Endodermal cell (in vitro differentiated cells): ENCODE data around the gene TCP11. TPM values are rescaled to one million over a fixed set of nuclear protein-coding genes. Genes with fewer than 3 reads are reported as not detected.

Experiments used
- DNase-seq: peaks from one replicate; pipeline ENCODE4 v3.0.0-alpha.2; 2017
- H3K27ac ChIP-seq: 2 replicates; pipeline ENCODE4 v1.5.1; 2013; ENCODE audit warnings: mild to moderate bottlenecking, low read depth, low read length, moderate library complexity
- H3K27me3 ChIP-seq: 2 replicates; pipeline ENCODE4 v1.6.1; 2013; ENCODE audit warnings: mild to moderate bottlenecking, low read length, moderate library complexity; ENCODE audit not compliant: insufficient read depth, control insufficient read depth, poor library complexity, severe bottlenecking
- H3K36me3 ChIP-seq: 2 replicates; pipeline ENCODE4 v1.7.0; 2013; ENCODE audit warnings: mild to moderate bottlenecking, low read length, moderate library complexity; ENCODE audit not compliant: control insufficient read depth, insufficient read depth
- H3K4me1 ChIP-seq: one replicate; pipeline ENCODE4 v1.7.0; 2013; ENCODE audit warnings: low read length; ENCODE audit not compliant: control insufficient read depth, insufficient read depth
- H3K4me3 ChIP-seq: 2 replicates; pipeline ENCODE4 v1.5.1; 2013; ENCODE audit warnings: mild to moderate bottlenecking, low read length, moderate library complexity
- H3K9ac ChIP-seq: 2 replicates; pipeline ENCODE4 v1.6.1; 2013; ENCODE audit warnings: mild to moderate bottlenecking, low read length, moderate library complexity; ENCODE audit not compliant: poor library complexity, severe bottlenecking; ENCODE audit errors: extremely low read depth
- H3K9me3 ChIP-seq: 2 replicates; pipeline ENCODE4 v1.6.1; 2013; ENCODE audit warnings: mild to moderate bottlenecking, low read length, moderate library complexity; ENCODE audit not compliant: control insufficient read depth
- H3K27ac Mint-ChIP-seq: 2 replicates; pipeline ENCODE4 v1.8.0; 2020; ENCODE audit warnings: mixed read lengths
- H3K27me3 Mint-ChIP-seq: 2 replicates; pipeline ENCODE4 v1.8.0; 2021; ENCODE audit warnings: mild to moderate bottlenecking, mixed read lengths; ENCODE audit not compliant: insufficient read depth
- H3K36me3 Mint-ChIP-seq: 2 replicates; pipeline ENCODE4 v1.8.0; 2020; ENCODE audit warnings: low read depth, mixed read lengths
- H3K4me1 Mint-ChIP-seq: 2 replicates; pipeline ENCODE4 v1.8.0; 2020; ENCODE audit warnings: mixed read lengths
- H3K4me3 Mint-ChIP-seq: 2 replicates; pipeline ENCODE4 v1.8.0; 2020; ENCODE audit warnings: mild to moderate bottlenecking, moderate library complexity, mixed read lengths
- H3K9me3 Mint-ChIP-seq: 2 replicates; pipeline ENCODE4 v1.8.0; 2020; ENCODE audit warnings: mild to moderate bottlenecking, mixed read lengths
- WGBS, 2 experiments: methylation state at CpG; one replicate each; pipeline versions ENCODE4 v1.1.5 to v1.1.7; 2013; ENCODE audit warnings: missing lambda C conversion rate in 2 of 2, mixed read lengths in 1 of 2; ENCODE audit not compliant: insufficient coverage in 1 of 2, insufficient read length in 1 of 2; 5-methylcytosine and 5-hydroxymethylcytosine counted together
- total RNA-seq, 2 donors: library from RNA; stranded (reverse); fragmentation: NEBNext Ultra II Directional in 1 of 2; extraction: Animal tissue kit (Norgen Biotek cat#: 25700) in 1 of 2; gene quantifications; 2 replicates in 1 of 2; 3 replicates in 1 of 2; pipeline ENCODE4 v1.2.1, GENCODE V29; 2021
- TF ChIP-seq, protein P1 (sequence below): fragments of 200-600 bp; sonication (generic); conservative IDR thresholded peaks from 2 replicates; pipeline ENCODE4 v1.5.0; 2021; ENCODE audit warnings: antibody characterized with exemption, mild to moderate bottlenecking

TCP11 gene
- total RNA-seq, 2 donors from 2014 or later, result not detected

DNA sequence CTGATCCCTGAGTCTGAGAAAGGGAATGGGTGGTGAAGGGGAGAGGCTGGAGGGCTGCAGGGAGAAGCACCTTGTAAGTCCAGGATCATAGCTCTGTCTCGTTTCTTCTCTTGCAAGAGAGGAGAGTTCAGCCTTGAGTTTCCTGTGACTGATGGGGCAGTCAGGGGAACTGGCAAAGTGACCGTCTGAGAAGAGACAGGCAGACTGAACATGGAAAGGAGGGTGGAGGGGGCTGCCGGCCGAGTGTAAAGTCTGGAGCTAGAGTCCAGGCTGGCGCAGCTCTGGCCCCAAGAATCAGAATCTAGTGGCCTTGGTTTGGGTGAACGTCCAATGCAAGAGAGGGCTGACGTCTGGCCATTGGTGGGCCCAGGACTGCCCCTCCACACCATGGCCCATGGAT is 72.5 kb downstream of the TCP11 start:
- TF ChIP-seq, protein P1, sequence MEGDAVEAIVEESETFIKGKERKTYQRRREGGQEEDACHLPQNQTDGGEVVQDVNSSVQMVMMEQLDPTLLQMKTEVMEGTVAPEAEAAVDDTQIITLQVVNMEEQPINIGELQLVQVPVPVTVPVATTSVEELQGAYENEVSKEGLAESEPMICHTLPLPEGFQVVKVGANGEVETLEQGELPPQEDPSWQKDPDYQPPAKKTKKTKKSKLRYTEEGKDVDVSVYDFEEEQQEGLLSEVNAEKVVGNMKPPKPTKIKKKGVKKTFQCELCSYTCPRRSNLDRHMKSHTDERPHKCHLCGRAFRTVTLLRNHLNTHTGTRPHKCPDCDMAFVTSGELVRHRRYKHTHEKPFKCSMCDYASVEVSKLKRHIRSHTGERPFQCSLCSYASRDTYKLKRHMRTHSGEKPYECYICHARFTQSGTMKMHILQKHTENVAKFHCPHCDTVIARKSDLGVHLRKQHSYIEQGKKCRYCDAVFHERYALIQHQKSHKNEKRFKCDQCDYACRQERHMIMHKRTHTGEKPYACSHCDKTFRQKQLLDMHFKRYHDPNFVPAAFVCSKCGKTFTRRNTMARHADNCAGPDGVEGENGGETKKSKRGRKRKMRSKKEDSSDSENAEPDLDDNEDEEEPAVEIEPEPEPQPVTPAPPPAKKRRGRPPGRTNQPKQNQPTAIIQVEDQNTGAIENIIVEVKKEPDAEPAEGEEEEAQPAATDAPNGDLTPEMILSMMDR, result no peak
- peak overlapping the region; percentile 88 for H3K27ac Mint-ChIP-seq

DNA sequence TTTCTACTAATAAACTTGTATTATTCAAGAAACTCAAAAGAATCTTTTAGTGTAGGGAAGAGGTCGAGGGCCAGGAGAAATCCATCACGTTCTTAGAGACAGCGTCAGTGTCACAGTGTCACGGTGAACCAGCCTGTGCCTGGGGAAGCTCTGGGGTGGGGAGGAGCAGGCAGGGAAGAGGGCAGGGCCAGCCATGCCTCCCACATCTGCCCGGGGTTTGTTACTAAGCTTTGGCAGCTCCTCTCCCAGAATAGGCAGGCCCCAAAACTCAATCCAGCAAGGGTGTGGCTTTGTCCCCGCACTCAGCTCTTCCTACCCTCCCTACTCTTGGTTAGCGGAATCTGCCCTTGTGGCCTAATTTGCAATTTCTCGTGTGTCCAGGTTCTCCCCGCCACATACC is 72.9 kb downstream of the TCP11 start:
- H3K9me3 Mint-ChIP-seq, result no peaks in the 10 kb centered on the region
- H3K36me3 Mint-ChIP-seq, result peaks cover 15% of the 10 kb centered on the region
- TF ChIP-seq, protein P1, result no peak
- H3K27ac Mint-ChIP-seq, result peak overlapping the region; percentile 88
- H3K4me3 Mint-ChIP-seq, result no peak overlapping the region
- Histone ChIP-seq H3K4me1 (peaks cover 16% of the 10 kb centered on the region), H3K9ac (no peak overlapping the region), H3K27ac (peak overlapping the region; percentile 58), H3K9me3 (no peaks in the 10 kb centered on the region), H3K27me3 (no peaks in the 10 kb centered on the region), H3K4me3 (no peak overlapping the region), H3K36me3 (peaks cover 12% of the 10 kb centered on the region)
- no peak for DNase-seq
- H3K27me3 Mint-ChIP-seq, result no peaks in the 10 kb centered on the region
- peaks cover 40% of the 10 kb centered on the region for H3K4me1 Mint-ChIP-seq
- 89 to 93% methylated on average over 3 to 9 of the region's 9 CpGs for WGBS, 2 experiments

More for the DNA sequence above, 72.5 kb downstream of the TCP11 start:
- H3K9me3 Mint-ChIP-seq, result no peaks in the 10 kb centered on the region
- Histone ChIP-seq H3K9me3 (no peaks in the 10 kb centered on the region), H3K27me3 (no peaks in the 10 kb centered on the region), H3K36me3 (peaks cover 8% of the 10 kb centered on the region), H3K4me3 (no peak overlapping the region), H3K27ac (peak overlapping the region; percentile 58), H3K9ac (no peak overlapping the region), H3K4me1 (peaks cover 20% of the 10 kb centered on the region)
- H3K27me3 Mint-ChIP-seq, result no peaks in the 10 kb centered on the region
- 79 to 84% methylated on average over 5 to 7 of the region's 7 CpGs for WGBS, 2 experiments
- DNase-seq, result peak; percentile 75
- H3K4me3 Mint-ChIP-seq, result no peak overlapping the region
- H3K4me1 Mint-ChIP-seq, result peaks cover 42% of the 10 kb centered on the region
- H3K36me3 Mint-ChIP-seq, result peaks cover 14% of the 10 kb centered on the region

Other genes starting within 250 kb of the TCP11 start
- gene SCUBE3, start 72.6 kb upstream of the TCP11 start, total RNA-seq, result under 1 TPM; 0.27 to 0.86 TPM
- gene ZNF76, start 118.4 kb upstream of the TCP11 start, total RNA-seq, result 10 to 100 TPM; 39.0 to 42.9 TPM
- 1 to 10 TPM; 6.3 to 6.8 TPM for gene DEF6, start 156.5 kb upstream of the TCP11 start, total RNA-seq
- 10 to 100 TPM; 10.9 to 11.5 TPM for gene PPARD, start 201.2 kb upstream of the TCP11 start, total RNA-seq